ENCODE measurements around the gene MCIDAS. TPM values are rescaled to one million over a fixed set of nuclear protein-coding genes. Genes with fewer than 3 reads are reported as not detected.

Gene MCIDAS
- total RNA-seq, 4 donors from 2014 or later, result 0.71 to 2.7 (median 2.5) TPM

DNA sequence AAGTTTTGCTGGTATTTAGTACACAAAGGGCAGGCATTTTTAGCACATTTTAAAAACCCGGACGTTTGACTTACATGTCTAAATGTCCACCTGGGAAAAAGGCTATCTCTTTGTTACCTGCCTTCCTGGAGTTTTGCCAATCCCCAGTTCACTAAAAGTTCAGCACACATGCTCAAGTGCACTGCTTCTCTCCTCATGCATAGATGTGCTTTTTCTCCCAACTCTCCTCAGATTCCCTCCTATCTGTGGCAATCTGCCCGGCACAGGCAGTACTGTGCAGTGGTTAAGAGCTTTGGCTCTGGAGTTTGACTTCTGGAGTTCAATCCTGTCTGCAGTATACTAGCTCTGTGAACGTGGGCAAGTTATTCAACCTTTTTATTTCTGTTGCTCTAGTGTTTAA lies 14.6 kb upstream of the MCIDAS start:
- Histone ChIP-seq H3K4me3 (replicated peaks in 1 of 3) (no peak overlapping the region), H3K27me3 (no peaks in the 10 kb centered on the region), H3K36me3 (no peaks in the 10 kb centered on the region), H3K4me1 (peaks cover 7 to 10% of the 10 kb centered on the region in 2 donors), H3K9me3 (no peaks in the 10 kb centered on the region), H3K27ac (peak overlapping the region; percentile 2 to 69 (median 56))
- TF ChIP-seq, protein P1, sequence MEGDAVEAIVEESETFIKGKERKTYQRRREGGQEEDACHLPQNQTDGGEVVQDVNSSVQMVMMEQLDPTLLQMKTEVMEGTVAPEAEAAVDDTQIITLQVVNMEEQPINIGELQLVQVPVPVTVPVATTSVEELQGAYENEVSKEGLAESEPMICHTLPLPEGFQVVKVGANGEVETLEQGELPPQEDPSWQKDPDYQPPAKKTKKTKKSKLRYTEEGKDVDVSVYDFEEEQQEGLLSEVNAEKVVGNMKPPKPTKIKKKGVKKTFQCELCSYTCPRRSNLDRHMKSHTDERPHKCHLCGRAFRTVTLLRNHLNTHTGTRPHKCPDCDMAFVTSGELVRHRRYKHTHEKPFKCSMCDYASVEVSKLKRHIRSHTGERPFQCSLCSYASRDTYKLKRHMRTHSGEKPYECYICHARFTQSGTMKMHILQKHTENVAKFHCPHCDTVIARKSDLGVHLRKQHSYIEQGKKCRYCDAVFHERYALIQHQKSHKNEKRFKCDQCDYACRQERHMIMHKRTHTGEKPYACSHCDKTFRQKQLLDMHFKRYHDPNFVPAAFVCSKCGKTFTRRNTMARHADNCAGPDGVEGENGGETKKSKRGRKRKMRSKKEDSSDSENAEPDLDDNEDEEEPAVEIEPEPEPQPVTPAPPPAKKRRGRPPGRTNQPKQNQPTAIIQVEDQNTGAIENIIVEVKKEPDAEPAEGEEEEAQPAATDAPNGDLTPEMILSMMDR (IDR thresholded peaks at IDR 0.05), result no peak
- TF ChIP-seq POLR2A (IDR thresholded peaks at IDR 0.05), result no peak
- DNase-seq, result peak; percentile 96 to 97
- intact Hi-C loops (cut with DNase I), result no loop called here
- WGBS, 2 donors, result 19 to 20% methylated on average over 4 of the region's 4 CpGs

DNA sequence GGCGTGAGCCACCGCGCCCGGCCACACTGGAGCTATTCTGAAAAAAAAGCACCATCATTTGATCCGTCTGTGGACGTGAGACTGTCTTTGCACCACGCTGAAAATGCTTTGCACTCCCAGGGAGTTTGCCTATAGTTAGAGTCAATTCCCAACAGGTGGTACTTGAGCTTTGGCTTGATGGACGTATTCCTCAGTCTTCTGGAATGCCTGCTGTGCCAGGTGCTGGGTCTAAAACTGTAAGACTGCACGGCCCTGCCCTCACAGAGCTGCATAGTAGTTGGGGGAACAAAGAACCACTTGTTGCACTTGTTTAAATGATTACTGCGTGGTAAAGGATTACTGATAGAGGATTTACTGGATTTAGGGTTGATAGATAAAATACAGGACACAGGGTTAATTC lies 9.7 kb upstream of the MCIDAS start:
- Histone ChIP-seq H3K4me3 (replicated peaks in 1 of 3) (no peak overlapping the region), H3K36me3 (no peaks in the 10 kb centered on the region), H3K4me1 (peaks cover 15 to 16% of the 10 kb centered on the region in 2 donors), H3K27me3 (no peaks in the 10 kb centered on the region), H3K9me3 (no peaks in the 10 kb centered on the region), H3K27ac (no peak overlapping the region)
- no peak for DNase-seq
- intact Hi-C loops (cut with DNase I), result no loop called here
- no peak for TF ChIP-seq POLR2A (IDR thresholded peaks at IDR 0.05)
- TF ChIP-seq, protein P1 (IDR thresholded peaks at IDR 0.05), result no peak
- WGBS, 2 donors, result 86 to 87% methylated on average over 10 of the region's 10 CpGs

DNA sequence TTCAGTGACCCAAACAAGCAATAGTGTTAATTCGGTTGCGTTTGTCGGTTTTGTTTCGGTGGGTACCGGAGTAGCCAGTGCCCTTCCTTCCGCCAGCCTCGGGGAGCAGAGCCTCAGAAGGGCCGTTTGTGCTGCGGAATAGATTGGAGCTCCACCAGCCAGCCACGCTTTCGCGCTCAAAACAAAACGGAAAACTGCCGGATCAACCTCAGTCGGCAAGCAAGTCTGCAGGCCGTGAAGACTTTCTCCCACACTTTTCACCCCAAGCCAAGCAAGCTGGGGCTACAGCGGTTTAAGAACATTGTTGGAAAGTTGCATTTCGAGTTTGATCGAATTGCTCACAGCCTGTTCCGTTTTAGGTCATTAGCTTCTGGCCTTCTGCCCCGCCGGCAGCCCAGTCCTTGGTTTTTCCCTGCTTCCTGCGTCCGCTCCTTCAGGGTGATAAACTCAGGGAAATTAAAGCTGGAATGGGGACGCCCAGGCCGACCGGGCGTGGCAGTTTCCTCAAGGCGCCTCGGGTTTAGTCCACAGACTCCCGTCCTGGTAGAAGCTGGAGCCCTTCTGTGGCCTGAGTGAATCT lies 7.1 kb upstream of the MCIDAS start:
- H3K9me3 ChIP-seq, result no peaks in the 10 kb centered on the region
- peak; percentile 78 for DNase-seq
- peaks cover 21 to 25% of the 10 kb centered on the region in 2 donors for H3K4me1 ChIP-seq
- H3K27me3 ChIP-seq, result no peaks in the 10 kb centered on the region
- intact Hi-C loops (cut with DNase I), result loop anchor here (5.0 kb wide), 1 partner anchor 57 kb away; no protein-coding TSS in a partner anchor
- no peaks in the 10 kb centered on the region for H3K36me3 ChIP-seq
- TF ChIP-seq, protein P1 (IDR thresholded peaks at IDR 0.05), result no peak
- peak in 1 of 2 donors; percentile 6 for TF ChIP-seq POLR2A (IDR thresholded peaks at IDR 0.05)
- H3K27ac ChIP-seq, result peak overlapping the region; percentile 46 to 91 (median 78)
- 3 to 7% methylated on average over 21 to 31 of the region's 31 CpGs for WGBS, 2 donors
- H3K4me3 ChIP-seq (replicated peaks in 1 of 3), result peak overlapping the region; percentile 19 to 75 (median 33)

DNA sequence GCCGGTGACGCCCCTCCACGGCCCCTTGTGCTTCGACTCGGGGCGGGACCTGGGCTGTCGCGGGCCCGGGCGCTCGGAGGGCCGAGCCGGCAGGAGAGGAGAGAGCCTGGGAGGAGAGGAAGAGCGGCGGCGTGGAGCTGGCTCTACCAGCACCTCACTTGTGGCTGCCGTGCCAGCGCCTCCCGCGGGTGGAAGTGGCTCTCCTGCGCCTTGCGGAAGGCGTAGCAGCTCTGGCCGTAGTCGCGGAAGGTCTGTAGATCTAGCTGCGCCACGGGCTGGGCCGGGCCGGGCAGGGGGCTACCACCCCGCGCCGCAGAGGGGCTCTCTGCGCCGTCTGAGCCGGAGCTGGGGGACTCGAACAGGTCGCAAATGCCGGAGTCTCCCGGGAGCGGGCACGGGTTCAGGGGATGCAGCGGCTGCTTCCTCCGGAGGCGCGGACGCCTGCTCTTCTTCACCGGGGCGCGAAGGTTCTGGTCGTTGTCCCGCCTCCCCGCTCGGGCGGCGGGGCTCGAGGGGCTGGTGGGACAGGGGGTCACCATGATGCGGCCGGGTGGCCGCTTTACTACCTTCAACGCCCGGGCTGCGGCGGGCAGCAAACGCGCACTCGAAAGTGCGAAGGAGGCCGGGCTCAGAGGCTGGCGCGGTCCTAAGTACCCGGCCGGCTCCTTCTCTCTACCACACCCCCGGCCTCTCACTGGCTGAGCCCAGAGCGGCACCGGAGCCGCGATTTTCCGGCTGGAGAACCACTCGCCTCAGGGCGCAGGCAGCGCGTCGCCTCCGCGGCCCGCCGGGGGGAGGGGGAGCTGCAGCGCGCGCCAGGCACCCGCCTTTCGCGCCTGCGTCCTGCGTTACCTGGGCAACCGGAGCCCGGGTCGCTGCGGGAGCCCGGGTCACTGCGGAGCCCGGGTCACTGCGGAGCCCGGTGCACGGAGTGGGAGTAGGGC lies 6.1 kb upstream of the MCIDAS start, which contains the start of gene CCNO:
CCNO (minus strand) TSS at position 624 of the 944 bp plus-strand sequence; CDS start at position 539, 85 bp downstream.
- Histone ChIP-seq H3K36me3 (no peaks in the 10 kb centered on the region), H3K9me3 (no peaks in the 10 kb centered on the region), H3K27ac (peak within 1 kb of the TSS; percentile 78 to 91 (median 84)), H3K4me1 (peaks cover 21 to 25% of the 10 kb centered on the region in 2 donors), H3K4me3 (replicated peaks in 1 of 3) (peak within 1 kb of the TSS; percentile 19 to 89 (median 75)), H3K27me3 (no peaks in the 10 kb centered on the region)
- WGBS, 2 donors, result 1 to 3% methylated on average over 27 to 35 of the region's 106 CpGs
- TF ChIP-seq POLR2A (IDR thresholded peaks at IDR 0.05), result peak in 1 of 2 donors; percentile 88
- TF ChIP-seq, protein P1 (IDR thresholded peaks at IDR 0.05), result no peak
- DNase-seq, result peak; percentile 91 to 92
- intact Hi-C loops (cut with DNase I), result loop anchor here (5.0 kb wide), 1 partner anchor 56 kb away; no protein-coding TSS in a partner anchor
